Nephron (organoid): ENCODE results near the gene KIF7.
"Not testable (repeated sequence)": the region's sequence is repeated elsewhere in the genome, so short reads cannot be mapped to it uniquely, and the experiment has no call there.

Source experiments
- H3K27ac Mint-ChIP-seq, 3 experiments: 2 replicates each; pipeline ENCODE4 v1.8.0; 2020; ENCODE audit warnings: mixed read lengths in 3 of 3, mild to moderate bottlenecking in 2 of 3, moderate library complexity in 1 of 3
- H3K27me3 Mint-ChIP-seq: 2 replicates; pipeline ENCODE4 v1.8.0; 2021; ENCODE audit warnings: low read depth, mild to moderate bottlenecking, moderate library complexity, mixed read lengths
- H3K36me3 Mint-ChIP-seq: 2 replicates; pipeline ENCODE4 v1.8.0; 2020; ENCODE audit warnings: low read depth, mixed read lengths
- H3K4me1 Mint-ChIP-seq: 2 replicates; pipeline ENCODE4 v1.8.0; 2020; ENCODE audit warnings: mixed read lengths
- H3K4me3 Mint-ChIP-seq, 3 experiments: 2 replicates each; pipeline ENCODE4 v1.8.0; 2020; ENCODE audit warnings: mild to moderate bottlenecking in 3 of 3, mixed read lengths in 3 of 3, moderate library complexity in 2 of 3
- H3K9me3 Mint-ChIP-seq: 2 replicates; pipeline ENCODE4 v1.8.0; 2020; ENCODE audit warnings: mixed read lengths
- CTCF ChIP-seq, 3 experiments: fragments of 200-600 bp; sonication (generic); IDR thresholded peaks; one replicate each; pipeline ENCODE4 v1.5.0; 2021; ENCODE audit warnings: antibody characterized with exemption in 3 of 3; ENCODE audit not compliant: unreplicated experiment in 3 of 3

The KIF7 gene

GRCh38 chr15:89690276-89691218 is 35.3 kb upstream of the KIF7 start, which contains the start of the genes PEX11A and WDR93:
Gene PEX11A (minus strand): TSS chr15:89690754. CDS start chr15:89690632, 122 bp downstream.
Gene WDR93 (plus strand): TSS chr15:89690811. CDS start chr15:89701747, 10,936 bp downstream.
- H3K36me3 Mint-ChIP-seq: peaks cover 4% of the 10 kb centered on the region
- H3K27me3 Mint-ChIP-seq: peaks cover 10% of the 10 kb centered on the region
- H3K4me3 Mint-ChIP-seq: peak within 1 kb of the TSS; percentile 84 to 89 (median 89)
- no peaks in the 10 kb centered on the region for H3K9me3 Mint-ChIP-seq
- H3K4me1 Mint-ChIP-seq: no peaks in the 10 kb centered on the region
- TF ChIP-seq CTCF (IDR thresholded peaks at IDR 0.05; ENCODE audit: unreplicated experiment in 3 of 3): no peak
- H3K27ac Mint-ChIP-seq: peak within 1 kb of the TSS in 2 of 3 experiments; percentile 50 to 58

GRCh38 chr15:89689930-89690275 is 34.6 kb upstream of the KIF7 start:
- H3K36me3 Mint-ChIP-seq, H3K27me3 Mint-ChIP-seq, H3K9me3 Mint-ChIP-seq, H3K4me1 Mint-ChIP-seq: not testable (repeated sequence)
- peak overlapping the region; percentile 84 to 89 (median 89) for H3K4me3 Mint-ChIP-seq
- H3K27ac Mint-ChIP-seq: peak overlapping the region in 2 of 3 experiments; percentile 50 to 58

GRCh38 chr15:89686522-89686921 is 31.3 kb upstream of the KIF7 start:
- H3K27me3 Mint-ChIP-seq: no peaks in the 10 kb centered on the region
- peaks cover 5% of the 10 kb centered on the region for H3K4me1 Mint-ChIP-seq
- peak overlapping the region in 1 of 3 experiments; percentile 28 for H3K4me3 Mint-ChIP-seq
- H3K27ac Mint-ChIP-seq: no peak overlapping the region
- TF ChIP-seq CTCF (IDR thresholded peaks at IDR 0.05; ENCODE audit: unreplicated experiment in 3 of 3): no peak
- no peaks in the 10 kb centered on the region for H3K9me3 Mint-ChIP-seq
- peaks cover 17% of the 10 kb centered on the region for H3K36me3 Mint-ChIP-seq

GRCh38 chr15:89685995-89686394 is 30.7 kb upstream of the KIF7 start:
- Mint-ChIP-seq H3K36me3 (peaks cover 21% of the 10 kb centered on the region), H3K4me1 (peaks cover 10% of the 10 kb centered on the region), H3K9me3 (no peaks in the 10 kb centered on the region), H3K27me3 (no peaks in the 10 kb centered on the region), H3K27ac (no peak overlapping the region), H3K4me3 (no peak overlapping the region)
- no peak for TF ChIP-seq CTCF (IDR thresholded peaks at IDR 0.05; ENCODE audit: unreplicated experiment in 3 of 3)

- no peaks in the 10 kb centered on the region for H3K27me3 Mint-ChIP-seq
- H3K4me3 Mint-ChIP-seq: no peak overlapping the region
- peaks cover 31% of the 10 kb centered on the region for H3K4me1 Mint-ChIP-seq
- H3K27ac Mint-ChIP-seq: peak overlapping the region in 2 of 3 experiments; percentile 47 to 71
- peaks cover 18% of the 10 kb centered on the region for H3K36me3 Mint-ChIP-seq
- no peak for TF ChIP-seq CTCF (IDR thresholded peaks at IDR 0.05; ENCODE audit: unreplicated experiment in 3 of 3)
- no peaks in the 10 kb centered on the region for H3K9me3 Mint-ChIP-seq
These were observed 25.9 kb upstream of the KIF7 start for GRCh38 chr15:89681146-89681545.

GRCh38 chr15:89680282-89680873 is 25.1 kb upstream of the KIF7 start:
- no peaks in the 10 kb centered on the region for H3K9me3 Mint-ChIP-seq
- H3K4me1 Mint-ChIP-seq: peaks cover 31% of the 10 kb centered on the region
- TF ChIP-seq CTCF (IDR thresholded peaks at IDR 0.05; ENCODE audit: unreplicated experiment in 3 of 3): no peak
- no peaks in the 10 kb centered on the region for H3K27me3 Mint-ChIP-seq
- H3K27ac Mint-ChIP-seq: peak overlapping the region; percentile 7 to 71 (median 47)
- H3K36me3 Mint-ChIP-seq: peaks cover 15% of the 10 kb centered on the region
- H3K4me3 Mint-ChIP-seq: peak overlapping the region in 1 of 3 experiments; percentile 30
